Lower leg skin (tissue), 3 donors: ENCODE measurements around the gene MAST3.

Experiments
- POLR2A ChIP-seq, 2 donors: fragments of 450-650 bp; IDR thresholded peaks; one replicate each; pipeline ENCODE4 v1.6.1; 2016 to 2017; ENCODE audit warnings: antibody characterized with exemption in 2 of 2, mild to moderate bottlenecking in 1 of 2, moderate library complexity in 1 of 2
- TF ChIP-seq, protein P1 (sequence below), 3 donors: fragments of 450-650 bp; IDR thresholded peaks; one replicate each; pipeline ENCODE4 v1.5.1; 2016; ENCODE audit warnings: antibody characterized with exemption in 3 of 3, mild to moderate bottlenecking in 3 of 3, moderate library complexity in 2 of 3

DNA sequence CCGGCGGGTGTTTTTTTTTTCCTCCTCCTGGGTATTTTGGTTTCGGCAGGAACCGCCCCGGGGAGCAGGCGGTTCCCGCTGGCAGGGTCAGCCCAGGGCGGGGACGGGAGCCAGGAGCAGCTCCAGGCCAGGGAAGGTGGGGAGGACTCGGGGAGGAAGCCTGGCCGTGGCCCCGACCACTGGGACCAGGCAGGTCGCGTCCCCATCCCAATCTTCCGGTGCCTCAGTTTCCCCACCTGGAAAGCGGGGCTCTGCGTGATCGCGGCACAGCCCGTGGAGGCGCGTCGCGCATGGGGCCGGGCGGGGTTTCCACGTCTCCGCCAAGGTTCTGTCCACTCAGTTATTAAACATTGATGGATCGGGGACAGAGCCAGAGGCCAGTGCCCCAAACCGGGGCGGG, 45.7 kb upstream of the MAST3 start:
- TF ChIP-seq, protein P1, sequence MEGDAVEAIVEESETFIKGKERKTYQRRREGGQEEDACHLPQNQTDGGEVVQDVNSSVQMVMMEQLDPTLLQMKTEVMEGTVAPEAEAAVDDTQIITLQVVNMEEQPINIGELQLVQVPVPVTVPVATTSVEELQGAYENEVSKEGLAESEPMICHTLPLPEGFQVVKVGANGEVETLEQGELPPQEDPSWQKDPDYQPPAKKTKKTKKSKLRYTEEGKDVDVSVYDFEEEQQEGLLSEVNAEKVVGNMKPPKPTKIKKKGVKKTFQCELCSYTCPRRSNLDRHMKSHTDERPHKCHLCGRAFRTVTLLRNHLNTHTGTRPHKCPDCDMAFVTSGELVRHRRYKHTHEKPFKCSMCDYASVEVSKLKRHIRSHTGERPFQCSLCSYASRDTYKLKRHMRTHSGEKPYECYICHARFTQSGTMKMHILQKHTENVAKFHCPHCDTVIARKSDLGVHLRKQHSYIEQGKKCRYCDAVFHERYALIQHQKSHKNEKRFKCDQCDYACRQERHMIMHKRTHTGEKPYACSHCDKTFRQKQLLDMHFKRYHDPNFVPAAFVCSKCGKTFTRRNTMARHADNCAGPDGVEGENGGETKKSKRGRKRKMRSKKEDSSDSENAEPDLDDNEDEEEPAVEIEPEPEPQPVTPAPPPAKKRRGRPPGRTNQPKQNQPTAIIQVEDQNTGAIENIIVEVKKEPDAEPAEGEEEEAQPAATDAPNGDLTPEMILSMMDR (IDR thresholded peaks at IDR 0.05): no peak
- TF ChIP-seq POLR2A (IDR thresholded peaks at IDR 0.05): no peak
